ENCODE measurements around the gene NTSR1.

Gene NTSR1

GRCh38 chr20:62726716-62727583, 18.3 kb downstream of the NTSR1 start:
- Histone ChIP-seq H3K27me3 (ENCODE audit: control insufficient read depth, insufficient read depth, low read length) (peaks cover 20% of the 10 kb centered on the region), H3K9me3 (ENCODE audit: control insufficient read depth, low read length) (no peaks in the 10 kb centered on the region), H3K9ac (ENCODE audit: low read length) (no peak overlapping the region), H3K36me3 (ENCODE audit: control insufficient read depth, insufficient read depth, low read length) (no peaks in the 10 kb centered on the region), H3K4me3 (ENCODE audit: low read length) (no peak overlapping the region), H3K4me1 (ENCODE audit: control insufficient read depth, insufficient read depth, low read length) (no peaks in the 10 kb centered on the region)

GRCh38 chr20:62727584-62728027, 19.0 kb downstream of the NTSR1 start:
- Histone ChIP-seq H3K9ac (ENCODE audit: low read length) (no peak overlapping the region), H3K4me1 (ENCODE audit: control insufficient read depth, insufficient read depth, low read length) (no peaks in the 10 kb centered on the region), H3K4me3 (ENCODE audit: low read length) (no peak overlapping the region), H3K9me3 (ENCODE audit: control insufficient read depth, low read length) (no peaks in the 10 kb centered on the region), H3K36me3 (ENCODE audit: control insufficient read depth, insufficient read depth, low read length) (no peaks in the 10 kb centered on the region), H3K27me3 (ENCODE audit: control insufficient read depth, insufficient read depth, low read length) (peaks cover 17% of the 10 kb centered on the region)

- Histone ChIP-seq H3K36me3 (ENCODE audit: control insufficient read depth, insufficient read depth, low read length) (no peaks in the 10 kb centered on the region), H3K27me3 (ENCODE audit: control insufficient read depth, insufficient read depth, low read length) (peaks cover 18% of the 10 kb centered on the region), H3K4me3 (ENCODE audit: low read length) (no peak overlapping the region), H3K9me3 (ENCODE audit: control insufficient read depth, low read length) (no peaks in the 10 kb centered on the region), H3K9ac (ENCODE audit: low read length) (no peak overlapping the region), H3K4me1 (ENCODE audit: control insufficient read depth, insufficient read depth, low read length) (no peaks in the 10 kb centered on the region)
These were observed 19.6 kb downstream of the NTSR1 start for GRCh38 chr20:62728028-62728780.

- Histone ChIP-seq H3K27me3 (ENCODE audit: control insufficient read depth, insufficient read depth, low read length) (peaks cover 16% of the 10 kb centered on the region), H3K4me1 (ENCODE audit: control insufficient read depth, insufficient read depth, low read length) (no peaks in the 10 kb centered on the region), H3K9ac (ENCODE audit: low read length) (no peak overlapping the region), H3K9me3 (ENCODE audit: control insufficient read depth, low read length) (no peaks in the 10 kb centered on the region), H3K4me3 (ENCODE audit: low read length) (no peak overlapping the region), H3K36me3 (ENCODE audit: control insufficient read depth, insufficient read depth, low read length) (no peaks in the 10 kb centered on the region)
These were observed 20.2 kb downstream of the NTSR1 start for GRCh38 chr20:62728781-62729300.

- peaks cover 16% of the 10 kb centered on the region for H3K27me3 ChIP-seq (ENCODE audit: control insufficient read depth, insufficient read depth, low read length)
- H3K4me3 ChIP-seq (ENCODE audit: low read length) = no peak overlapping the region
- H3K36me3 ChIP-seq (ENCODE audit: control insufficient read depth, insufficient read depth, low read length) = no peaks in the 10 kb centered on the region
- H3K9me3 ChIP-seq (ENCODE audit: control insufficient read depth, low read length) = no peaks in the 10 kb centered on the region
- H3K4me1 ChIP-seq (ENCODE audit: control insufficient read depth, insufficient read depth, low read length) = no peaks in the 10 kb centered on the region
- H3K9ac ChIP-seq (ENCODE audit: low read length) = no peak overlapping the region
These were observed 21.8 kb downstream of the NTSR1 start for GRCh38 chr20:62730481-62730880.

GRCh38 chr20:62732031-62732760, 23.6 kb downstream of the NTSR1 start:
- peaks cover 12% of the 10 kb centered on the region for H3K27me3 ChIP-seq (ENCODE audit: control insufficient read depth, insufficient read depth, low read length)
- H3K9ac ChIP-seq (ENCODE audit: low read length) = no peak overlapping the region
- no peaks in the 10 kb centered on the region for H3K9me3 ChIP-seq (ENCODE audit: control insufficient read depth, low read length)
- H3K36me3 ChIP-seq (ENCODE audit: control insufficient read depth, insufficient read depth, low read length) = no peaks in the 10 kb centered on the region
- H3K4me3 ChIP-seq (ENCODE audit: low read length) = no peak overlapping the region
- H3K4me1 ChIP-seq (ENCODE audit: control insufficient read depth, insufficient read depth, low read length) = no peaks in the 10 kb centered on the region

GRCh38 chr20:62732842-62733525, 24.3 kb downstream of the NTSR1 start:
- H3K4me3 ChIP-seq (ENCODE audit: low read length) = no peak overlapping the region
- no peaks in the 10 kb centered on the region for H3K4me1 ChIP-seq (ENCODE audit: control insufficient read depth, insufficient read depth, low read length)
- H3K9ac ChIP-seq (ENCODE audit: low read length) = no peak overlapping the region
- H3K36me3 ChIP-seq (ENCODE audit: control insufficient read depth, insufficient read depth, low read length) = no peaks in the 10 kb centered on the region
- H3K27me3 ChIP-seq (ENCODE audit: control insufficient read depth, insufficient read depth, low read length) = peaks cover 12% of the 10 kb centered on the region
- no peaks in the 10 kb centered on the region for H3K9me3 ChIP-seq (ENCODE audit: control insufficient read depth, low read length)

- no peaks in the 10 kb centered on the region for H3K36me3 ChIP-seq (ENCODE audit: control insufficient read depth, insufficient read depth, low read length)
- no peak overlapping the region for H3K9ac ChIP-seq (ENCODE audit: low read length)
- no peak overlapping the region for H3K4me3 ChIP-seq (ENCODE audit: low read length)
- no peaks in the 10 kb centered on the region for H3K4me1 ChIP-seq (ENCODE audit: control insufficient read depth, insufficient read depth, low read length)
- H3K27me3 ChIP-seq (ENCODE audit: control insufficient read depth, insufficient read depth, low read length) = peaks cover 12% of the 10 kb centered on the region
- no peaks in the 10 kb centered on the region for H3K9me3 ChIP-seq (ENCODE audit: control insufficient read depth, low read length)
These were observed 24.8 kb downstream of the NTSR1 start for GRCh38 chr20:62733526-62733842.

- no peaks in the 10 kb centered on the region for H3K36me3 ChIP-seq (ENCODE audit: control insufficient read depth, insufficient read depth, low read length)
- no peak overlapping the region for H3K4me3 ChIP-seq (ENCODE audit: low read length)
- H3K27me3 ChIP-seq (ENCODE audit: control insufficient read depth, insufficient read depth, low read length) = peaks cover 12% of the 10 kb centered on the region
- no peaks in the 10 kb centered on the region for H3K9me3 ChIP-seq (ENCODE audit: control insufficient read depth, low read length)
- no peak overlapping the region for H3K9ac ChIP-seq (ENCODE audit: low read length)
- H3K4me1 ChIP-seq (ENCODE audit: control insufficient read depth, insufficient read depth, low read length) = no peaks in the 10 kb centered on the region
These were observed 25.3 kb downstream of the NTSR1 start for GRCh38 chr20:62733891-62734290.

GRCh38 chr20:62734326-62734725, 25.7 kb downstream of the NTSR1 start:
- Histone ChIP-seq H3K4me1 (ENCODE audit: control insufficient read depth, insufficient read depth, low read length) (no peaks in the 10 kb centered on the region), H3K9me3 (ENCODE audit: control insufficient read depth, low read length) (no peaks in the 10 kb centered on the region), H3K27me3 (ENCODE audit: control insufficient read depth, insufficient read depth, low read length) (peaks cover 15% of the 10 kb centered on the region), H3K36me3 (ENCODE audit: control insufficient read depth, insufficient read depth, low read length) (no peaks in the 10 kb centered on the region), H3K9ac (ENCODE audit: low read length) (no peak overlapping the region), H3K4me3 (ENCODE audit: low read length) (no peak overlapping the region)

- no peaks in the 10 kb centered on the region for H3K4me1 ChIP-seq (ENCODE audit: control insufficient read depth, insufficient read depth, low read length)
- no peak overlapping the region for H3K9ac ChIP-seq (ENCODE audit: low read length)
- no peak overlapping the region for H3K4me3 ChIP-seq (ENCODE audit: low read length)
- H3K36me3 ChIP-seq (ENCODE audit: control insufficient read depth, insufficient read depth, low read length) = no peaks in the 10 kb centered on the region
- H3K9me3 ChIP-seq (ENCODE audit: control insufficient read depth, low read length) = no peaks in the 10 kb centered on the region
- peaks cover 21% of the 10 kb centered on the region for H3K27me3 ChIP-seq (ENCODE audit: control insufficient read depth, insufficient read depth, low read length)
These were observed 26.2 kb downstream of the NTSR1 start for GRCh38 chr20:62734881-62735280.

Data from mucosa of stomach (tissue), 1 donor.